GM18868 (cell line): ENCODE data around the gene PIP5KL1.
"Not testable (repeated sequence)": the region's sequence is repeated elsewhere in the genome, so short reads cannot be mapped to it uniquely, and the experiment has no call there.

ENCODE experiments used
- ATAC-seq: cut with Tn5 transposase; IDR thresholded peaks from one replicate; pipeline ENCODE4 v1.9.1; 2021; ENCODE audit warnings: mild to moderate bottlenecking, moderate library complexity; ENCODE audit not compliant: unreplicated experiment

PIP5KL1 gene

GRCh38 chr9:127896395-127897192, 34.0 kb downstream of the PIP5KL1 start:
- no peak for ATAC-seq

- ATAC-seq: no peak
Measured at GRCh38 chr9:127895811-127896210, 34.8 kb downstream of the PIP5KL1 start.

GRCh38 chr9:127893392-127893791, 37.2 kb downstream of the PIP5KL1 start:
- no peak for ATAC-seq

- ATAC-seq: no peak
Measured at GRCh38 chr9:127892831-127893230, 37.7 kb downstream of the PIP5KL1 start.

- ATAC-seq: no peak
Measured at GRCh38 chr9:127890053-127890452, 40.5 kb downstream of the PIP5KL1 start.

- ATAC-seq: no peak
Measured at GRCh38 chr9:127887792-127888191, 42.8 kb downstream of the PIP5KL1 start.

- no peak for ATAC-seq
Measured at GRCh38 chr9:127886401-127886972, 44.1 kb downstream of the PIP5KL1 start.

GRCh38 chr9:127885508-127886281, 44.9 kb downstream of the PIP5KL1 start:
- ATAC-seq: no peak

GRCh38 chr9:127884976-127885490, 45.5 kb downstream of the PIP5KL1 start:
- no peak for ATAC-seq

- no peak for ATAC-seq
Measured at GRCh38 chr9:127884427-127884911, 46.1 kb downstream of the PIP5KL1 start.

GRCh38 chr9:127883959-127884358, 46.6 kb downstream of the PIP5KL1 start:
- no peak for ATAC-seq

GRCh38 chr9:127881715-127882114, 48.9 kb downstream of the PIP5KL1 start:
- ATAC-seq: not testable (repeated sequence)

- ATAC-seq: no peak
Measured at GRCh38 chr9:127880143-127880542, 50.4 kb downstream of the PIP5KL1 start.

- ATAC-seq: no peak
Measured at GRCh38 chr9:127878652-127879390, 51.8 kb downstream of the PIP5KL1 start.

GRCh38 chr9:127878001-127878651, 52.5 kb downstream of the PIP5KL1 start:
- ATAC-seq: no peak

GRCh38 chr9:127877566-127877998, 53.0 kb downstream of the PIP5KL1 start, which contains the start of gene AK1:
TSS of gene AK1 (minus strand) at chr9:127877675. CDS start at chr9:127874617, 3,058 bp downstream.
- ATAC-seq: no peak

- ATAC-seq: no peak
Measured at GRCh38 chr9:127876764-127877562, 53.6 kb downstream of the PIP5KL1 start.

GRCh38 chr9:127876026-127876763, 54.4 kb downstream of the PIP5KL1 start:
- ATAC-seq: no peak
